GM13976 (cell line): Measurements from ENCODE around the gene MEF2B.

Experiments used
- DNase-seq: peaks from one replicate; pipeline ENCODE4 v3.0.0; 2012; ENCODE audit warnings: low spot score
- in situ Hi-C: fragments of 300-500 bp; cut with MboI; formaldehyde crosslinking; loops from one replicate; pipeline ENCODE4 v1.12.0; 2022; ENCODE audit warnings: low sequenced_read_pairs, mixed read lengths, inconsistent platforms; ENCODE audit not compliant: unreplicated experiment
- TF ChIP-seq, protein P1 (sequence below): IDR thresholded peaks from 2 replicates; pipeline ENCODE4 v1.5.1; 2012; ENCODE audit warnings: borderline replicate concordance, mild to moderate bottlenecking; ENCODE audit not compliant: insufficient read depth; ENCODE audit errors: extremely low read depth, missing control alignments, control extremely low read depth

The MEF2B gene

DNA sequence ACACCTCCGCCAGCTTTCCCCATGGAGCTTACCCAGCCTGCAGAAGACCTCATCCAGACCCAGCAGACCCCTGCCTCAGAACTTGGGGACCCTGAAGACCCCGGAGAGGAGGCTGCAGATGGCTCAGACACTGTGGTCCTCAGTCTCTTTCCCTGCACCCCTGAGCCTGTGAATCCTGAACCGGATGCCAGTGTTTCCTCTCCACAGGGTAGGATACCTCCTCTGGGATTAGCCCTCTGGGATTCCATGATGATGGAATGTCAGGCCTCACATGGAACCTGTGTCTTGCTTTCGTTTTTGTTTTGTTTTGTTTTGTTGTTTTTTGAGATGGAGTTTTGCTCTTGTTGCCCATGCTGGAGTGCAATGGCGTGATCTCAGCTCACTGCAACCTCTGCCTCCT lies 23.9 kb upstream of the MEF2B start:
- in situ Hi-C loops, result loop anchor here (25.0 kb wide), 1 partner anchor 293 kb away; no protein-coding TSS in a partner anchor
- DNase-seq, result no peak
- TF ChIP-seq, protein P1, sequence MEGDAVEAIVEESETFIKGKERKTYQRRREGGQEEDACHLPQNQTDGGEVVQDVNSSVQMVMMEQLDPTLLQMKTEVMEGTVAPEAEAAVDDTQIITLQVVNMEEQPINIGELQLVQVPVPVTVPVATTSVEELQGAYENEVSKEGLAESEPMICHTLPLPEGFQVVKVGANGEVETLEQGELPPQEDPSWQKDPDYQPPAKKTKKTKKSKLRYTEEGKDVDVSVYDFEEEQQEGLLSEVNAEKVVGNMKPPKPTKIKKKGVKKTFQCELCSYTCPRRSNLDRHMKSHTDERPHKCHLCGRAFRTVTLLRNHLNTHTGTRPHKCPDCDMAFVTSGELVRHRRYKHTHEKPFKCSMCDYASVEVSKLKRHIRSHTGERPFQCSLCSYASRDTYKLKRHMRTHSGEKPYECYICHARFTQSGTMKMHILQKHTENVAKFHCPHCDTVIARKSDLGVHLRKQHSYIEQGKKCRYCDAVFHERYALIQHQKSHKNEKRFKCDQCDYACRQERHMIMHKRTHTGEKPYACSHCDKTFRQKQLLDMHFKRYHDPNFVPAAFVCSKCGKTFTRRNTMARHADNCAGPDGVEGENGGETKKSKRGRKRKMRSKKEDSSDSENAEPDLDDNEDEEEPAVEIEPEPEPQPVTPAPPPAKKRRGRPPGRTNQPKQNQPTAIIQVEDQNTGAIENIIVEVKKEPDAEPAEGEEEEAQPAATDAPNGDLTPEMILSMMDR, result no peak

DNA sequence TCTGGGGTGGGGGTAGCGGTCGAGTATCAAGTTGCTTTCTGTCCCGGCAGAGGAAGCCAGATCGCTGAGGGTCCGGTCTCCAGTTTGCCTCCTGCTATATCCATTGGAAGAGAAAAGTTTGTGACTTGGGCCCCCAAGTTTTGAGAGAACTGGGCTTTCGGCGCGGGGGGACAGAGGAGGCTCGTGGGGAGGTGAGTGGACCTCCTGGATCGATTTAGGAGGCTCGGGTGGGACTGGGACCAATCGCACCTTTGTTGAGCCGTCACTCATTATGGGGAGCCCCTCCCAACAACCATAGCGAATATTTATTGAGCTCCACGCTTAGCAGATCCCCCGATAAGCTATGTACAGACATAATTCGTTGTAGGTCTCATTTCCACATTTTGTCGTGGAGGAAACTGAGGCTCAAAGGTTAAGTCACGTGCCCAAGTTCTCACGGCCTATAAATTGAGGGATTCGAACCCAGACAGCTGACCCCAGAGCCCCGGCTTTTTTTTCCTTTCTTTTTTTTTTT lies 22.9 kb upstream of the MEF2B start:
- in situ Hi-C loops, result loop anchor here (25.0 kb wide), 1 partner anchor 294 kb away; no protein-coding TSS in a partner anchor
- TF ChIP-seq, protein P1, result no peak
- DNase-seq, result peak; percentile 64

DNA sequence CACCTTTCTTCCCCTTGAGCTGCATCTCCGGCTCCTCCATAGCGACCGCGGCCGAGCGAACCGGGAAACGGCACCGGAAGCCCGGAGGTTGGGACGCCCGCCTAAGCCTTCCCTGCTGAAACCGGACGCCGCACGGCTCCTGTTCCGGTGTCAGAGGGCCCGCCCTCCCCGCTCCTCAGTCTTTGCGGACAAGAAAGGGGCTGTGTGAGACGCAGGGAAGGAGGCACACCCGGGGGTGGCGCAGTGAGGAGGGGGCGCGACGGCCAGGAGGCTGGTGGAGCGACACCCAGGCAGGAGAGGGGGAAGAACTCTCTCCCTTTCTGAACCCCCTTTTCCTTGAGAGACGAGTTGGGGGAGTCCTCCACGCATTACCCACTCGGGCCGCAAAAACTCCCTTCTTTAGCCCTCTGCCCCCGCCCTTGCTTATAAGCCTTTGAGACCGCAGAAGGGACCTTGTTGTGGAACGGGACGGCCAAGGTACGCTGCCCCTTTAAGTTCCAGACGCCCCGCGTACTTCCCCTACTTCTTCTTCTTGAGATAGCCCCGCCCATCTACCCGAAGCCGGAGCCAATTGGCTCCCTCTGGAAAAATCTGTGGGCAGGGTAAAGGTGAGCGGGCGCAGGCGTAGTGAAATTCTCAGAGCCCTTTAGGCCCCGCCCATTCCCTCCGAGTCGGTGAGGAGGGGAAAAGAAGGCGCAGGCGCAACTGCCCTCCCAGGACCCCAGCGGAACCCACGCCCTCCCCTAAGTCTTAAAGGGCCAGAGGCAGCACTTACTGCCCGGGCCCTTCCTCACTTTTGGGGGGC lies 22.2 kb upstream of the MEF2B start, which contains the start of the genes BORCS8 and RFXANK:
Gene BORCS8, minus strand, starts transcription at position 75 of the 805 bp plus-strand sequence. Its CDS starts 35 bp downstream, at position 40.
Gene RFXANK, plus strand, starts transcription at position 181 of the 805 bp plus-strand sequence. CDS start 1,689 bp downstream, outside the sequence.
- peak; percentile 98 for DNase-seq
- in situ Hi-C loops, result loop anchor here (25.0 kb wide), 1 partner anchor 295 kb away; no protein-coding TSS in a partner anchor
- TF ChIP-seq, protein P1, result no peak

DNA sequence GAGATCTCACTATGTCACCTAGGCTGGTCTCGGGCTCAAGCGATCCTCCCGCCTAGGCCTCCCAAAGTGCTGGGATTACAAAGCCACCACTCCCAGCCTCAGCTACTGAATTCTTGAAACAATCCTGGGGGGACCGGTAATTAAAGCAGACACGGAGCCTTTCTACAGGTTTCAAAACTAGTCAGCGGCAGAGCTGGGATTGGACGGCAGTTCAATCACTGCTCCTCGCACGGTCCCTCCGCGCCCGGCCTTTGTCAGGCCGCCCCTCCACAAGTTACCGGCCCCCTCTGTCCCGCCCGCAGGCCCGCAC lies 21.7 kb upstream of the MEF2B start:
- no peak for DNase-seq
- TF ChIP-seq, protein P1, result no peak
- in situ Hi-C loops, result loop anchor here (25.0 kb wide), 1 partner anchor 296 kb away; no protein-coding TSS in a partner anchor

DNA sequence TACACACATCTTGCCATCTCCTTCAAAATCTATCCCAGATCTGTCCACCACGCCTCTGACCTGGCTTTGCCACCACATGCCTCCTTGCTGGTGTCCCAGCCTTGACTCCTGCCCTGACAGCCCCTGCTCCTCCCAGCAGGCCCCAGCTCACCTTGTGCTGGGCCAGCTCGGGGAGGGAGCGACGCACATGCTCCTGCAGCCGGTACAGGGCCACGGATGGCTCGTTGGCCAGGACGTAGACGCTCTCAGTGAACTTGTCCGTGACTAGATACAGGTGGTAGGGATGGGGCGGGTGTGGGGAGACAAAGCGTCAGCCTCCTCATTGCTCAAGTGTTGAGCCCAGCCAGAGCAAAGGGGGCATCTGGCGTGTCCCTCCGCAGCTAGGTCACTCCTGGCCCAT lies 16.7 kb upstream of the MEF2B start:
- no peak for DNase-seq
- TF ChIP-seq, protein P1, result no peak
- in situ Hi-C loops, result loop anchor here (25.0 kb wide), 1 partner anchor 301 kb away; no protein-coding TSS in a partner anchor

DNA sequence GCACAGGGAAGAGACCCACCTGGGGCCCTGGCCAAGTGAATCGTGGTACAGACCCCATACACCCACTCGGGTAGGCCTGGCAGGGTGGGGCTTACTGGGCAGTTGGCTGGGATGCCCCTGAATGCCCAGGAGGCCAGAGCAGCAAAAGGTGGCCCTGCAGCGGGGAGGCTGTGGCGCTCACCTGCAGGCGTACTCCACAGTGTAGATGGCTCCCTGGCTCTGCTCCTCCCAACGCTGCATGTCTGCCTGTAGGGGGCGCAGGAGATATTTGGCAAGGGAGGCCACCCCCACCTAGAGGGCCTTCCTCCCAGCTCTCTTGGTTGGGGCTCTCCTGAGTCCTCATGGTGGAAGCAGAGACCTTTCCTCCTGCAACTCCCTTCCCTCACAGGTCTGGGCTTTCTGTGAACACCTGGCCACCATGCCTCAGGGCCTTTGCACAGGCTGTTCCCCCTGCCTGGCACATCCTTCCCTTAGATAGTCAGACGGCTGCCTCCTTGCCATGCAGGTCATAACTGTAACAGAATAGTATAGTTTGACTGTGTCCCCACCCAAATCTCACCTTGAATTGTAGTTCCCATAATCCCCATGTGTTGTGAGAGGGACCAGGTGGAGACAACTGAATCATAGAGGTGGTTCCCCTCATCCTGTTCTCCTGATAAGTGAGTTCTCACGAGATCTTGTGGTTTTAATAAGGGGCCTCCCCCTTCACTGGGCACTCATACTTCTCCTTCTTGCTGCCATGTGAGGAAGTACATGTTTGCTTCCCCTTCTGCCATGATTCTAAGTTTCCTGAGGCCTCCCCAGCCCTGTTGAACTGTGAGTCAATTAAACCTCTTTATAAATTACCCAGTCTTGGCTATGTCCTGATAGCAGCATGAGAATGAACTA lies 16.0 kb upstream of the MEF2B start:
- TF ChIP-seq, protein P1, result peak; percentile 35
- in situ Hi-C loops, result loop anchor here (25.0 kb wide), 1 partner anchor 301 kb away; no protein-coding TSS in a partner anchor
- DNase-seq, result peak; percentile 62
